Activated CD4-positive, alpha-beta T cell treated with anti-CD3 and anti-CD28 coated beads for 36 hours (primary cell): Measurements from ENCODE around the gene DCLRE1B. TPM values are rescaled to one million over a fixed set of nuclear protein-coding genes. Genes with fewer than 3 reads are reported as not detected.
A peak's percentile ranks its signal among the peaks of the same experiment; 100 is the strongest.

Experiments used
- ATAC-seq: fragments of 200-7000 bp; cut with Tn5 transposase; one replicate; pipeline ENCODE4 v1.10.0; 2021; ENCODE audit warnings: mild to moderate bottlenecking, moderate library complexity
- CTCF ChIA-PET: fragments of 350-600 bp; sonication (Branson Sonifier 250); formaldehyde crosslinking; loops from one replicate; lab custom pipeline; 2021; ENCODE audit warnings: antibody characterized with exemption; lab: Charles Lee
- POLR2A ChIA-PET: fragments of 350-600 bp; sonication (Branson Sonifier 250); formaldehyde crosslinking; loops from one replicate; lab custom pipeline; 2021; ENCODE audit warnings: antibody characterized with exemption, inconsistent platforms; lab: Charles Lee
- DNase-seq: peaks from one replicate; pipeline ENCODE4 v3.0.0-alpha.2; 2020
- H3K27ac Mint-ChIP-seq: one replicate; pipeline ENCODE4 v1.8.0; 2021; ENCODE audit warnings: mixed read lengths
- H3K27me3 Mint-ChIP-seq: one replicate; pipeline ENCODE4 v1.8.0; 2021; ENCODE audit warnings: mixed read lengths
- H3K36me3 Mint-ChIP-seq: one replicate; pipeline ENCODE4 v1.8.0; 2021; ENCODE audit warnings: low read depth, mixed read lengths
- H3K4me1 Mint-ChIP-seq: one replicate; pipeline ENCODE4 v1.8.0; 2021; ENCODE audit warnings: mixed read lengths
- H3K4me3 Mint-ChIP-seq: one replicate; pipeline ENCODE4 v1.8.0; 2021; ENCODE audit warnings: mild to moderate bottlenecking, moderate library complexity, mixed read lengths
- H3K9me3 Mint-ChIP-seq: one replicate; pipeline ENCODE4 v1.8.0; 2021; ENCODE audit warnings: low read depth, mixed read lengths
- intact Hi-C, 2 experiments: fragments of 100-400 bp; cut with DNase I in 1 of 2; cut with micrococcal nuclease in 1 of 2; formaldehyde crosslinking; loops; one replicate each; pipeline versions ENCODE4 v1.14.2 to v1.15.1; 2022 to 2024; cut with DNase I, micrococcal nuclease
- total RNA-seq, 2 experiments: library from RNA; stranded (reverse); gene quantifications; one replicate each; pipeline ENCODE4 v1.2.3, GENCODE V29; 2021

The DCLRE1B gene
- total RNA-seq, 2 experiments from 2014 or later = 18.2 to 21.8 TPM

- Mint-ChIP-seq H3K4me1 (peaks cover 58% of the 10 kb centered on the region), H3K27me3 (no peaks in the 10 kb centered on the region), H3K9me3 (no peaks in the 10 kb centered on the region), H3K27ac (peak overlapping the region; percentile 96), H3K36me3 (peaks cover 49% of the 10 kb centered on the region), H3K4me3 (peak overlapping the region; percentile 85)
- ATAC-seq (peak; percentile 46), DNase-seq (no peak)
- intact Hi-C loops = loop anchor here (1.0 to 10.0 kb wide), 4 partner anchors 33 to 949 kb away; partner anchors contain the start of genes PTPN22 (in 1 of the 2), RSBN1 (in 1 of the 2) and SLC16A1 (in 1 of the 2)
- POLR2A ChIA-PET = interaction anchor here (0.6 to 5.1 kb wide), 12 partner anchors 9 to 606 kb away, joined by 3 to 78 read pairs (median 4); partner anchors contain the start of genes HIPK1 and RSBN1
- CTCF ChIA-PET = interaction anchor here (0.6 to 6.0 kb wide), 15 partner anchors 25 to 831 kb away, joined by 3 to 62 read pairs (median 5); partner anchors contain the start of genes HIPK1, LRIG2 and RSBN1
Observed at GRCh38 chr1:113904293-113904673, 843 bp upstream of the DCLRE1B start.

- Mint-ChIP-seq H3K4me1 (peaks cover 50% of the 10 kb centered on the region), H3K36me3 (peaks cover 49% of the 10 kb centered on the region), H3K9me3 (no peaks in the 10 kb centered on the region), H3K27ac (peak overlapping the region; percentile 96), H3K4me3 (peak overlapping the region; percentile 85), H3K27me3 (no peaks in the 10 kb centered on the region)
- POLR2A ChIA-PET = interaction anchor here (0.6 to 5.1 kb wide), 4 partner anchors 24 to 121 kb away, joined by 3 to 78 read pairs (median 7); partner anchors contain the start of genes HIPK1 and RSBN1
- CTCF ChIA-PET = interaction anchor here (1.0 to 6.0 kb wide), 6 partner anchors 24 to 70 kb away, joined by 3 to 62 read pairs (median 14); partner anchors contain the start of gene HIPK1
- intact Hi-C loops = loop anchor here (1.0 to 10.0 kb wide), 14 partner anchors 12 to 1190 kb away; partner anchors contain the start of genes HIPK1 (in 2 of the 2), MAGI3 (in 2 of the 2), RSBN1 (in 2 of the 2) and TRIM33 (in 2 of the 2)
- ATAC-seq = no peak
- DNase-seq = peak; percentile 50
Observed at GRCh38 chr1:113905435-113905861, 322 bp downstream of the DCLRE1B start.

- POLR2A ChIA-PET = interaction anchor here (0.8 to 1.2 kb wide), 2 partner anchors 8 to 16 kb away, joined by 3 to 4 read pairs; partner anchors contain the start of genes AP4B1 and HIPK1
- intact Hi-C loops = no loop called here
- Mint-ChIP-seq H3K36me3 (peaks cover 31% of the 10 kb centered on the region), H3K4me1 (peaks cover 12% of the 10 kb centered on the region), H3K9me3 (no peaks in the 10 kb centered on the region), H3K27ac (no peak overlapping the region), H3K27me3 (no peaks in the 10 kb centered on the region), H3K4me3 (no peak overlapping the region)
- ATAC-seq = no peak
- CTCF ChIA-PET = interaction anchor here (1.2 kb wide), 1 partner anchor 77 kb away, joined by 3 read pairs; no protein-coding TSS in a partner anchor
- no peak for DNase-seq
Observed at GRCh38 chr1:113912594-113913311, 7.6 kb downstream of the DCLRE1B start.

- no peak overlapping the region for H3K4me3 Mint-ChIP-seq
- DNase-seq = no peak
- peaks cover 27% of the 10 kb centered on the region for H3K36me3 Mint-ChIP-seq
- ChIA-PET POLR2A (interaction anchor here (0.8 to 1.2 kb wide), 2 partner anchors 9 to 16 kb away, joined by 3 to 4 read pairs; partner anchors contain the start of genes AP4B1 and HIPK1), CTCF (interaction anchor here (1.2 kb wide), 1 partner anchor 78 kb away, joined by 3 read pairs; no protein-coding TSS in a partner anchor)
- ATAC-seq = no peak
- no peak overlapping the region for H3K27ac Mint-ChIP-seq
- peaks cover 12% of the 10 kb centered on the region for H3K4me1 Mint-ChIP-seq
- no peaks in the 10 kb centered on the region for H3K9me3 Mint-ChIP-seq
- intact Hi-C loops = no loop called here
- no peaks in the 10 kb centered on the region for H3K27me3 Mint-ChIP-seq
Observed at GRCh38 chr1:113913312-113913668, 8.2 kb downstream of the DCLRE1B start.

GRCh38 chr1:113913887-113914664 lies 8.9 kb downstream of the DCLRE1B start:
- DNase-seq = no peak
- Mint-ChIP-seq H3K9me3 (no peaks in the 10 kb centered on the region), H3K36me3 (peaks cover 27% of the 10 kb centered on the region), H3K4me1 (peaks cover 8% of the 10 kb centered on the region), H3K27me3 (no peaks in the 10 kb centered on the region), H3K27ac (no peak overlapping the region), H3K4me3 (no peak overlapping the region)
- intact Hi-C loops = no loop called here
- ChIA-PET CTCF (interaction anchor here (1.2 kb wide), 1 partner anchor 79 kb away, joined by 3 read pairs; no protein-coding TSS in a partner anchor), POLR2A (interaction anchor here (1.2 kb wide), 1 partner anchor 15 kb away, joined by 3 read pairs; the partner anchor contains the start of gene HIPK1)
- no peak for ATAC-seq

- ChIA-PET CTCF (interaction anchor here (0.6 to 2.3 kb wide), 4 partner anchors 12 to 81 kb away, joined by 4 to 7 read pairs (median 4); partner anchors contain the start of gene HIPK1), POLR2A (interaction anchor here (0.5 to 2.0 kb wide), 2 partner anchors 12 to 13 kb away, joined by 3 to 6 read pairs; partner anchors contain the start of gene HIPK1)
- ATAC-seq (no peak), DNase-seq (no peak)
- no peaks in the 10 kb centered on the region for H3K9me3 Mint-ChIP-seq
- H3K4me3 Mint-ChIP-seq = no peak overlapping the region
- peaks cover 8% of the 10 kb centered on the region for H3K4me1 Mint-ChIP-seq
- no peaks in the 10 kb centered on the region for H3K27me3 Mint-ChIP-seq
- no peak overlapping the region for H3K27ac Mint-ChIP-seq
- peaks cover 4% of the 10 kb centered on the region for H3K36me3 Mint-ChIP-seq
- intact Hi-C loops = loop anchor here in 1 of 2 experiments (1.0 to 5.0 kb wide), 2 partner anchors 12 to 200 kb away; partner anchors contain the start of gene DCLRE1B
Observed at GRCh38 chr1:113916974-113917373, 11.8 kb downstream of the DCLRE1B start.

GRCh38 chr1:113917400-113918082 lies 12.4 kb downstream of the DCLRE1B start:
- CTCF ChIA-PET = interaction anchor here (0.6 to 2.3 kb wide), 4 partner anchors 11 to 82 kb away, joined by 4 to 7 read pairs (median 4); partner anchors contain the start of gene HIPK1
- Mint-ChIP-seq H3K4me3 (no peak overlapping the region), H3K36me3 (peaks cover 4% of the 10 kb centered on the region), H3K4me1 (peaks cover 8% of the 10 kb centered on the region), H3K27me3 (no peaks in the 10 kb centered on the region), H3K27ac (no peak overlapping the region), H3K9me3 (no peaks in the 10 kb centered on the region)
- intact Hi-C loops = loop anchor here in 1 of 2 experiments (1.0 to 5.0 kb wide), 2 partner anchors 12 to 200 kb away; partner anchors contain the start of gene DCLRE1B
- ATAC-seq (peak; percentile 87), DNase-seq (no peak)
- POLR2A ChIA-PET = interaction anchor here (0.5 kb wide), 1 partner anchor 12 kb away, joined by 3 read pairs; no protein-coding TSS in a partner anchor

GRCh38 chr1:113918243-113918642 lies 13.1 kb downstream of the DCLRE1B start:
- Mint-ChIP-seq H3K4me1 (peaks cover 8% of the 10 kb centered on the region), H3K9me3 (no peaks in the 10 kb centered on the region), H3K4me3 (no peak overlapping the region), H3K27me3 (no peaks in the 10 kb centered on the region), H3K27ac (no peak overlapping the region), H3K36me3 (peaks cover 4% of the 10 kb centered on the region)
- ATAC-seq = peak; percentile 13
- intact Hi-C loops = loop anchor here in 1 of 2 experiments (5.0 kb wide), 1 partner anchor 199 kb away; no protein-coding TSS in a partner anchor
- ChIA-PET CTCF (interaction anchor here (1.4 to 2.3 kb wide), 2 partner anchors 11 to 82 kb away, joined by 4 to 7 read pairs; partner anchors contain the start of gene HIPK1), POLR2A (no interaction called here)
- no peak for DNase-seq

GRCh38 chr1:113922957-113923356 lies 17.8 kb downstream of the DCLRE1B start:
- Mint-ChIP-seq H3K4me3 (no peak overlapping the region), H3K27me3 (no peaks in the 10 kb centered on the region), H3K4me1 (peaks cover 9% of the 10 kb centered on the region), H3K27ac (no peak overlapping the region), H3K9me3 (no peaks in the 10 kb centered on the region), H3K36me3 (no peaks in the 10 kb centered on the region)
- ChIA-PET CTCF (no interaction called here), POLR2A (no interaction called here)
- no peak for ATAC-seq
- intact Hi-C loops = no loop called here
- DNase-seq = no peak

GRCh38 chr1:113924473-113924872 lies 19.3 kb downstream of the DCLRE1B start:
- H3K27ac Mint-ChIP-seq = no peak overlapping the region
- intact Hi-C loops = no loop called here
- CTCF ChIA-PET = interaction anchor here (1.1 kb wide), 1 partner anchor 88 kb away, joined by 3 read pairs; no protein-coding TSS in a partner anchor
- H3K4me1 Mint-ChIP-seq = peaks cover 17% of the 10 kb centered on the region
- H3K9me3 Mint-ChIP-seq = no peaks in the 10 kb centered on the region
- POLR2A ChIA-PET = no interaction called here
- H3K27me3 Mint-ChIP-seq = no peaks in the 10 kb centered on the region
- ATAC-seq = no peak
- no peak overlapping the region for H3K4me3 Mint-ChIP-seq
- no peaks in the 10 kb centered on the region for H3K36me3 Mint-ChIP-seq
- DNase-seq = no peak
